CD8-positive, alpha-beta memory T cell (primary cell): Measurements from ENCODE around the gene CASP12. TPM values are rescaled to one million over a fixed set of nuclear protein-coding genes. Genes with fewer than 3 reads are reported as not detected.
A peak's percentile ranks its signal among the peaks of the same experiment; 100 is the strongest.

Experiments
- CTCF ChIA-PET: fragments of 350-600 bp; sonication (Branson Sonifier 250); formaldehyde crosslinking; loops from one replicate; lab custom pipeline; 2021; ENCODE audit warnings: antibody characterized with exemption; lab: Charles Lee
- POLR2A ChIA-PET: fragments of 350-600 bp; sonication (Branson Sonifier 250); formaldehyde crosslinking; loops from one replicate; lab custom pipeline; 2021; ENCODE audit warnings: antibody characterized with exemption; lab: Charles Lee
- DNase-seq, 5 donors: peaks; one replicate each; pipeline versions ENCODE4 v3.0.0 to v3.0.0-alpha.2; 2020 to 2022; ENCODE audit warnings: mixed read lengths in 1 of 5
- H3K27ac ChIP-seq: one replicate; pipeline ENCODE4 v1.7.0; 2013; ENCODE audit warnings: low read depth, mild to moderate bottlenecking, low read length, moderate library complexity
- H3K27me3 ChIP-seq: 2 replicates; pipeline ENCODE4 v1.7.0; 2013; ENCODE audit warnings: low read length, mild to moderate bottlenecking; ENCODE audit not compliant: insufficient read depth, poor library complexity, severe bottlenecking
- H3K36me3 ChIP-seq: 2 replicates; pipeline ENCODE4 v1.7.0; 2013; ENCODE audit warnings: mild to moderate bottlenecking, low read length, moderate library complexity; ENCODE audit not compliant: insufficient read depth
- H3K4me1 ChIP-seq: 2 replicates; pipeline ENCODE4 v1.7.0; 2013; ENCODE audit warnings: mild to moderate bottlenecking, low read length, moderate library complexity; ENCODE audit not compliant: insufficient read depth
- H3K4me3 ChIP-seq: 2 replicates; pipeline ENCODE4 v1.7.0; 2013; ENCODE audit warnings: mild to moderate bottlenecking, low read length
- H3K9me3 ChIP-seq: 2 replicates; pipeline ENCODE4 v1.7.0; 2013; ENCODE audit warnings: mild to moderate bottlenecking, low read length
- H3K27ac Mint-ChIP-seq, 8 donors: one replicate each; pipeline ENCODE4 v1.8.0; 2020 to 2021; ENCODE audit warnings: mixed read lengths in 8 of 8, mild to moderate bottlenecking in 6 of 8, inconsistent platforms in 3 of 8, moderate library complexity in 3 of 8
- H3K27me3 Mint-ChIP-seq, 2 donors: one replicate each; pipeline ENCODE4 v1.8.0; 2020 to 2021; ENCODE audit warnings: mixed read lengths in 2 of 2, mild to moderate bottlenecking in 1 of 2, moderate library complexity in 1 of 2
- H3K36me3 Mint-ChIP-seq, 3 donors: one replicate each; pipeline ENCODE4 v1.8.0; 2020 to 2021; ENCODE audit warnings: mixed read lengths in 3 of 3, inconsistent platforms in 1 of 3, mild to moderate bottlenecking in 1 of 3
- H3K4me1 Mint-ChIP-seq, 3 donors: one replicate each; pipeline ENCODE4 v1.8.0; 2020 to 2021; ENCODE audit warnings: mixed read lengths in 3 of 3, inconsistent platforms in 1 of 3, mild to moderate bottlenecking in 1 of 3
- H3K4me3 Mint-ChIP-seq, 7 donors: one replicate each; pipeline ENCODE4 v1.8.0; 2020 to 2021; ENCODE audit warnings: mixed read lengths in 7 of 7, mild to moderate bottlenecking in 6 of 7, moderate library complexity in 4 of 7, inconsistent platforms in 2 of 7
- H3K9me3 Mint-ChIP-seq, 5 donors: one replicate each; pipeline ENCODE4 v1.8.0; 2020 to 2022; ENCODE audit warnings: mixed read lengths in 5 of 5, mild to moderate bottlenecking in 3 of 5, moderate library complexity in 2 of 5, inconsistent platforms in 1 of 5
- polyA plus RNA-seq: library from polyadenylated mRNA; unstranded; fragments of 300-500 nt; fragmentation: Illumina TruSeq; gene quantifications from one replicate; pipeline ENCODE4 v1.2.3, GENCODE V29; 2021
- total RNA-seq, 2 experiments: library from RNA; stranded (reverse); gene quantifications; one replicate each; pipeline ENCODE4 v1.2.3, GENCODE V29; 2021

CASP12 gene
- total and polyA plus RNA-seq, 3 experiments from 2014 or later, result not detected

DNA sequence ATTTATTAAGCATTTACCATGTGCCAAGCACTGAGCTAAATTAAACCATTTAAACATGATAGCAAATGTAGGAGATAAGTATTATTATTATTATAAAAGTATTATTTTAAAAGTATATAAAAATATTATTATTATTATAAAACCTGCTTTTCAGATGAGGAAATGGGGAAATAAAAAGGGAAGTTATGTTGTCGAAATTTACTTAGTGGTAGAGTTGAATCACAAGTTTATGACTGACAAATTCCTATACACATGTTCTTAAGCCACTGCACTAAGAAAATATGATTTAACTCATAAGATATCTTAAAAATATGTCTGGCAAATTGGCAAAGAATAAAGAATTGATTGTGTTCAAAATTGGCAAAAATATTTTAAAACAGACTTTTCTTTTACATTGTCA is 53.8 kb downstream of the CASP12 start:
- Histone ChIP-seq H3K9me3 (no peaks in the 10 kb centered on the region), H3K4me3 (no peak overlapping the region), H3K36me3 (no peaks in the 10 kb centered on the region), H3K27ac (no peak overlapping the region), H3K27me3 (no peaks in the 10 kb centered on the region), H3K4me1 (no peaks in the 10 kb centered on the region)
- peaks cover 2 to 7% (median 3%) of the 10 kb centered on the region in 5 donors for H3K9me3 Mint-ChIP-seq
- H3K4me1 Mint-ChIP-seq, result peaks cover 0 to 4% (median 0%) of the 10 kb centered on the region in 3 donors
- no peak overlapping the region for H3K27ac Mint-ChIP-seq
- no peak overlapping the region for H3K4me3 Mint-ChIP-seq
- CTCF ChIA-PET, result no interaction called here
- H3K36me3 Mint-ChIP-seq, result peaks cover 0 to 4% (median 3%) of the 10 kb centered on the region in 3 donors
- DNase-seq, result no peak
- POLR2A ChIA-PET, result interaction anchor here (0.5 kb wide), 1 partner anchor 82 kb away, joined by 3 read pairs; no protein-coding TSS in a partner anchor
- no peaks in the 10 kb centered on the region for H3K27me3 Mint-ChIP-seq

DNA sequence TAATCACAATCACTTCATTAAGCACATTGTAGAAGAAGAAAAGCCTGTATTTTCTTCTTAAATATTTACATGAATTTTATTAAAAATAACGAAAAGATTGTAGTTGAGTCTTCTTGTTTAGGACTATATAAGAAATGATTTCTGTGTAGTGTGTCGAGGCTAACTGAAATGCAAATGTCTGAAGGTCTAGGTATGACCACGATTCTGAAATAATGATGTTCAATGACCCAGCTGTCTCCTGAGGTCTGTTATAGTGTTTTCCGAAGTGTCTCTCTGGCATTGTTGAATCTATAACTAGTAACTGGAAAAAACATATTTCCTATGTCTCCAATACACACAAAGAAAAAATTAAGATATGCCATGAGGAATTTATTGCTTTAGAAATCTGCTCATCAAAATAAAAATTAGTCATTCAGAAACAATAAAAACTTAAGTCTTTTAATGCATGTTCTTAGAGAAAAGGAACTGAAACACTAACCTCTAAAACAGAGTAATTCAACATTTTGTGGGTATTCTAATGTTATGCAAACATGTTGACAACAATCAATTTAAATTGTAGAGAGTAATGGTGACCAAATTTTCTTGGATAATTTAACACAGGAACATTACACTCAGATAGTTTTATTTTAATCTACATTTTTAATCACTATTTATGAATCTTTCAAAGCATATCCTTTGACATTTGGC is 55.0 kb downstream of the CASP12 start:
- ChIA-PET POLR2A (no interaction called here), CTCF (no interaction called here)
- peaks cover 7 to 15% (median 11%) of the 10 kb centered on the region in 5 donors for H3K9me3 Mint-ChIP-seq

DNA sequence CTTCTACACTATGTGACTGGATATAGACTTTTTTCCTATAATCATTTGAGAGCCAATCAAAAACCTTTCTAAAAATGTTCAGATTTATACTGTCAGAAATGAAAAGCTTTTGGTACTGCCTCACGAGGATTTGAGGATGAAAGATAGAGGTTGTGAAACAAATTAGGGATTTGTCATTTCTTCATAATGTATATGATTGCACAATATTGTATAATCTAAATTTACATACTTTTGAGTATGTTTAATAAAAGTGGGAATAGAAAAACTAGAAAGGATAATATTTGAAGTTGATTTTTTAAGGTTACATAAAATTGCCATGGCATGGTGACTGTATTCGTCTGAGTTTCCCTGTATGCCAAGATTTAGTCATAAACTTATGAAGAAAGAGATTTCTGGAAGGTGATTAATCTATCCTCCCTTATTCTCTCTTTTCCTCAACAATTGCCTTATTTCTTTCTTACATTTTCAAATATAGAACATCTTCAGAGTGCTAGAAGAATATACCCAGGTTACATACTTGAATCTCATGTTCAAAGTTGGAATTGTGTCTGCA is 56.2 kb downstream of the CASP12 start:
- no peaks in the 10 kb centered on the region for H3K27me3 ChIP-seq
- CTCF ChIA-PET, result no interaction called here
- peaks cover 0 to 1% of the 10 kb centered on the region in 2 donors for H3K27me3 Mint-ChIP-seq
- POLR2A ChIA-PET, result no interaction called here
- H3K9me3 Mint-ChIP-seq, result peaks cover 7 to 15% (median 11%) of the 10 kb centered on the region in 5 donors
- no peak overlapping the region for H3K4me3 Mint-ChIP-seq
- no peak for DNase-seq
- no peaks in the 10 kb centered on the region for H3K36me3 ChIP-seq
- no peak overlapping the region for H3K27ac Mint-ChIP-seq
- H3K27ac ChIP-seq, result no peak overlapping the region
- no peak overlapping the region for H3K4me3 ChIP-seq
- H3K36me3 Mint-ChIP-seq, result peaks cover 0 to 19% (median 3%) of the 10 kb centered on the region in 3 donors
- H3K4me1 Mint-ChIP-seq, result peaks cover 0 to 4% (median 0%) of the 10 kb centered on the region in 3 donors
- no peaks in the 10 kb centered on the region for H3K4me1 ChIP-seq
- H3K9me3 ChIP-seq, result no peaks in the 10 kb centered on the region

More for the DNA sequence above, 55.0 kb downstream of the CASP12 start:
- no peak overlapping the region for H3K4me3 Mint-ChIP-seq
- H3K4me1 Mint-ChIP-seq, result peaks cover 0 to 4% (median 0%) of the 10 kb centered on the region in 3 donors
- H3K27ac Mint-ChIP-seq, result no peak overlapping the region
- Histone ChIP-seq H3K36me3 (no peaks in the 10 kb centered on the region), H3K27me3 (no peaks in the 10 kb centered on the region), H3K27ac (no peak overlapping the region), H3K4me3 (no peak overlapping the region), H3K4me1 (no peaks in the 10 kb centered on the region), H3K9me3 (no peaks in the 10 kb centered on the region)
- H3K36me3 Mint-ChIP-seq, result peaks cover 0 to 15% (median 3%) of the 10 kb centered on the region in 3 donors
- no peak for DNase-seq
- H3K27me3 Mint-ChIP-seq, result peaks cover 0 to 1% of the 10 kb centered on the region in 2 donors

DNA sequence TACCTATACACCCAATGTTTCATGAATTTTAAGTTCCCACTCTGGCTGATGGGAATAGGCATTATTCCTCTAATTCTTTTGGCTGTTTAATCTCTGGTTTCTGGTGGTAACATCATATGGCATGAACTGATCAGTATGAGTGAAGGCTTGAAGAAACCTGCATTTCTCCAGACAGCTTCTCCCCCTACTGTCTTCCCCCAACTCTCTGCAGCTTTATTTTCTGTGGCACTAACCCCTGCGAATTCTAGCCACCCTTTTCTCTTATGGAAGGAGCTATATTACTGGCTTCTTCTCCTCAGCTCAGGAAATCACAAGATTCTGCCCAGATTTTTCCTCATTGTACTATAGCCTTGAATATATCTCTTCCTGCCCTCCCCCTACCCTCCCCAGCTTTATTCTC is 57.1 kb downstream of the CASP12 start:
- peak overlapping the region in 1 of 8 donors; percentile 44 for H3K27ac Mint-ChIP-seq
- H3K27me3 Mint-ChIP-seq, result peaks cover 0 to 1% of the 10 kb centered on the region in 2 donors
- peaks cover 0 to 19% (median 3%) of the 10 kb centered on the region in 3 donors for H3K36me3 Mint-ChIP-seq
- H3K27ac ChIP-seq, result no peak overlapping the region
- no peaks in the 10 kb centered on the region for H3K27me3 ChIP-seq
- peaks cover 0 to 4% (median 0%) of the 10 kb centered on the region in 3 donors for H3K4me1 Mint-ChIP-seq
- peaks cover 7 to 15% (median 11%) of the 10 kb centered on the region in 5 donors for H3K9me3 Mint-ChIP-seq
- CTCF ChIA-PET, result no interaction called here
- POLR2A ChIA-PET, result no interaction called here
- no peak overlapping the region for H3K4me3 ChIP-seq
- H3K4me3 Mint-ChIP-seq, result no peak overlapping the region
- DNase-seq, result no peak
- no peaks in the 10 kb centered on the region for H3K9me3 ChIP-seq
- no peaks in the 10 kb centered on the region for H3K36me3 ChIP-seq
- no peaks in the 10 kb centered on the region for H3K4me1 ChIP-seq

DNA sequence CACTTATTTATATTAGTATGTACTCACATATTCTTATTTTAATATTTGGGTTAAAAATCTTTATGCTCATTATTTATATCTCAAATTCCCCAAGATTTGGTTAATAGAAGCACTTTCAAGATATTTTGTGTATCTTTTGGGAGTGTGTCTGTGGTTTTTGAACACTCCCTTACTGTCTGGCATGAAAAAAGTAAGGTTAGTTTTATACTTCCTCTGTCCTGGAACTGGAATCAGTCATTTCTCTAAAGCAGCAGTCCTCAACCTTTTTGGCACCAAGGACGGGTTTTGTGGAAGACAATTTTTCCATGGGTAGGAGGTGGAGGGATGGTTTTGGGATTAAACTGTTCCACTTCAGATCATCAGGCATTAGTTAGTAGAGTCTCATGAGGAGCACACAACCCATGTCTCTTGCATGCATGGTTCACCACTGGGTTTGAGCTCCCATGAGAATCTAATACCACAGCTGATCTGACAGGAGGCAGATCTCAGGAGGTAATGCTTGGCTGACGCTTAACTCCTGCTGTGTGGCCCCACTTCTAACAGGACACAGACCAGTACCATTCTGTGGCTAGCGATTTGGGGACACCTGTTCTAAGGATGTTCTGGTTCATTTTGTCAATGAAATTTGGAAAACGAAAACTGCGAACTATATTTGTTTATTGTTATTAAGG is 60.2 kb downstream of the CASP12 start:
- H3K27ac Mint-ChIP-seq, result no peak overlapping the region
- CTCF ChIA-PET, result no interaction called here

DNA sequence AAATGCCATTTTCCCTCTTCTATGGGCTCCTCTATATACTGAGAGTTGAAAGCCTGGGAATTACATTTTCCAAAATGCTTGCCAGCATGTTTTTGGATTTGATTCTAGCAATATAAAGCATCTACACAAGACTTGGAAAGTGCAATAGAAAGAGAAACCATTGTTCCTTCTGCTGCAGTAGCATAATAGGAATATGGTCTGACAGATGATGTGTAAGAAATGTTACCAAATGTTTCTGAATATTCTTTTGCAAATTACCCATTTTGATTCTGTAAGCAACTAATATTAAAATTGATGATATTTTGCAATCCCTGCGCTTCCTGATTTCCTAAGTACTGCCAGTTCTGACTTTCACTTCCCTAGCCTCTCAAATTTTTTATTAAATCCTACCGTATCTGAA is 61.6 kb downstream of the CASP12 start:
- CTCF ChIA-PET, result no interaction called here
- H3K36me3 ChIP-seq, result no peaks in the 10 kb centered on the region
- H3K4me1 Mint-ChIP-seq, result peaks cover 0 to 4% (median 0%) of the 10 kb centered on the region in 3 donors
- DNase-seq, result no peak
- peaks cover 0 to 1% of the 10 kb centered on the region in 2 donors for H3K27me3 Mint-ChIP-seq
- no peak overlapping the region for H3K4me3 Mint-ChIP-seq
- peaks cover 7 to 15% (median 11%) of the 10 kb centered on the region in 5 donors for H3K9me3 Mint-ChIP-seq
- no peaks in the 10 kb centered on the region for H3K4me1 ChIP-seq
- H3K27ac ChIP-seq, result no peak overlapping the region
- POLR2A ChIA-PET, result no interaction called here
- H3K9me3 ChIP-seq, result no peaks in the 10 kb centered on the region
- no peaks in the 10 kb centered on the region for H3K27me3 ChIP-seq
- no peak overlapping the region for H3K27ac Mint-ChIP-seq
- H3K4me3 ChIP-seq, result no peak overlapping the region
- peaks cover 0 to 19% (median 3%) of the 10 kb centered on the region in 3 donors for H3K36me3 Mint-ChIP-seq

More for the DNA sequence above, 60.2 kb downstream of the CASP12 start:
- no peak for DNase-seq
- Histone ChIP-seq H3K9me3 (no peaks in the 10 kb centered on the region), H3K27me3 (no peaks in the 10 kb centered on the region), H3K4me3 (no peak overlapping the region), H3K36me3 (no peaks in the 10 kb centered on the region), H3K4me1 (no peaks in the 10 kb centered on the region), H3K27ac (no peak overlapping the region)
- peaks cover 7 to 15% (median 11%) of the 10 kb centered on the region in 5 donors for H3K9me3 Mint-ChIP-seq
- peaks cover 0 to 1% of the 10 kb centered on the region in 2 donors for H3K27me3 Mint-ChIP-seq
- POLR2A ChIA-PET, result no interaction called here
- peaks cover 0 to 19% (median 3%) of the 10 kb centered on the region in 3 donors for H3K36me3 Mint-ChIP-seq
- H3K4me1 Mint-ChIP-seq, result peaks cover 0 to 4% (median 0%) of the 10 kb centered on the region in 3 donors
- no peak overlapping the region for H3K4me3 Mint-ChIP-seq
